NCI-H2171 treated with DMSO at 0.1 percent for 48 hours (cell line): ENCODE measurements around the gene MYBPH.
A peak's percentile ranks its signal among the peaks of the same experiment; 100 is the strongest.

Experiments
- DNase-seq: peaks from one replicate; lab custom pipeline; 2025; lab: John Stamatoyannopoulos, UW

MYBPH gene

GRCh38 chr1:203178821-203179666 lies 3.4 kb upstream of the MYBPH start:
- DNase-seq, result no peak

GRCh38 chr1:203178083-203178482 lies 2.5 kb upstream of the MYBPH start:
- no peak for DNase-seq

- no peak for DNase-seq
Observed at GRCh38 chr1:203177470-203178039, 1.9 kb upstream of the MYBPH start.

- no peak for DNase-seq
Observed at GRCh38 chr1:203177036-203177405, 1.4 kb upstream of the MYBPH start.

GRCh38 chr1:203176273-203177035 lies 828 bp upstream of the MYBPH start:
- DNase-seq, result no peak

- DNase-seq, result no peak
Observed at GRCh38 chr1:203175827-203176241, 208 bp upstream of the MYBPH start.

GRCh38 chr1:203174324-203174985 lies 1.2 kb downstream of the MYBPH start:
- no peak for DNase-seq

GRCh38 chr1:203173566-203173965 lies 2.1 kb downstream of the MYBPH start:
- DNase-seq, result peak; percentile 98

- no peak for DNase-seq
Observed at GRCh38 chr1:203173011-203173555, 2.5 kb downstream of the MYBPH start.

GRCh38 chr1:203172184-203173010 lies 3.2 kb downstream of the MYBPH start:
- peak; percentile 71 for DNase-seq

- DNase-seq, result no peak
Observed at GRCh38 chr1:203171341-203172183, 4.1 kb downstream of the MYBPH start.

GRCh38 chr1:203170625-203171330 lies 4.8 kb downstream of the MYBPH start:
- no peak for DNase-seq

- DNase-seq, result no peak
Observed at GRCh38 chr1:203169770-203170520, 5.7 kb downstream of the MYBPH start.

GRCh38 chr1:203168991-203169390 lies 6.6 kb downstream of the MYBPH start:
- no peak for DNase-seq

- no peak for DNase-seq
Observed at GRCh38 chr1:203168256-203168786, 7.3 kb downstream of the MYBPH start.

- no peak for DNase-seq
Observed at GRCh38 chr1:203167913-203168200, 7.8 kb downstream of the MYBPH start.

GRCh38 chr1:203167026-203167912 lies 8.4 kb downstream of the MYBPH start:
- DNase-seq, result no peak
